ENCODE data around the gene MUCL3. TPM values are rescaled to one million over a fixed set of nuclear protein-coding genes. Genes with fewer than 3 reads are reported as not detected.

Gene MUCL3
- polyA plus RNA-seq, 1 donor, result 0.04 TPM

DNA sequence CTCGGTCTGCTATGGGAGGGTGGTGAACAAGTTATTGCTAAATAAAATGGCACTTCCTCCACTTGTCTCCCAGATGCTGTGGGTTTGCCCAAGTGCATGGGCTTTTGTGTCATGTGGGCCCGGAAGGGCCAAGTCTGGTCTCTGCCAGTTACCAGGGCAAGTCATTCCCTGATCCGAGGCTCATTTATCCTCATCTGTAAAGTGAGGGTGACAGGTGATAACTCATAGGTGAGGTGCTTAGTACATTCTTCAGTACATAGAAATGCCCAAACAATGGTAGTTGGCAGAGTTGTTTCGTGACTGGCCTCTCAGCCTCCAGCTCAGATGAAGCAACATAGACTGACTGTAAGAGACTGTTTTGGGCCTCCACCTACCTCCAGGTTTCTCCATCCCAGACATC is 2.0 kb upstream of the MUCL3 start:
- peaks cover 3% of the 10 kb centered on the region for H3K27me3 ChIP-seq (ENCODE audit: control insufficient read depth, insufficient read depth, low read length)
- H3K27ac ChIP-seq (ENCODE audit: low read length), result no peak overlapping the region
- DNase-seq, result no peak
- H3K9me3 ChIP-seq (ENCODE audit: control insufficient read depth, low read depth, low read length), result no peaks in the 10 kb centered on the region
- no CpG with 5 or more reads among the region's 4 CpGs for WGBS (ENCODE audit: insufficient coverage, low lambda C conversion rate)
- H3K4me3 ChIP-seq (ENCODE audit: low read length), result no peak overlapping the region
- H3K36me3 ChIP-seq (ENCODE audit: control insufficient read depth, insufficient read depth, low read length), result no peaks in the 10 kb centered on the region
- peaks cover 30% of the 10 kb centered on the region for H3K4me1 ChIP-seq (ENCODE audit: control insufficient read depth, insufficient read depth, low read length)

DNA sequence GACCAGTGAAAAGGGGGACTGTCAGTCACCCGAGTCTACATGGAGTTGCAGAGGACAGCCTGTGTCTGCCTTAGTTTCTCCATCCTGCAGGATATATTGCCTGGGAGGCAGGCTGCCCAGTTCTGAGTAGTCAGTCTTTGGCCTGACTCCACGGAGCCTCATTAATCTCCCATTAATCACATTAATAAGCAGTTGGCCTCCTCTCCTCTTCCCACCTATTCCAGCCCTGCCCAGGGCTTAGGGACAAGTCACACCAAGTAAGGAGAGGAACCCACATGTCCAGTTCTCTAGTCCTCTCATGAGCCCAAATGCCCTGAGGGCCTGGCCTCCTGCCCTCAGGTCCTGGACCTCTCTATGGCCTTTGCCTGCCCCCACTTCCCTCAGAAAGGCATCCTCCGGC is 1.3 kb upstream of the MUCL3 start:
- no peak for DNase-seq
- H3K27ac ChIP-seq (ENCODE audit: low read length), result no peak overlapping the region
- peaks cover 3% of the 10 kb centered on the region for H3K27me3 ChIP-seq (ENCODE audit: control insufficient read depth, insufficient read depth, low read length)
- WGBS (ENCODE audit: insufficient coverage, low lambda C conversion rate), result no CpG with 5 or more reads among the region's 3 CpGs
- peaks cover 23% of the 10 kb centered on the region for H3K4me1 ChIP-seq (ENCODE audit: control insufficient read depth, insufficient read depth, low read length)
- no peaks in the 10 kb centered on the region for H3K9me3 ChIP-seq (ENCODE audit: control insufficient read depth, low read depth, low read length)
- no peaks in the 10 kb centered on the region for H3K36me3 ChIP-seq (ENCODE audit: control insufficient read depth, insufficient read depth, low read length)
- H3K4me3 ChIP-seq (ENCODE audit: low read length), result no peak overlapping the region

DNA sequence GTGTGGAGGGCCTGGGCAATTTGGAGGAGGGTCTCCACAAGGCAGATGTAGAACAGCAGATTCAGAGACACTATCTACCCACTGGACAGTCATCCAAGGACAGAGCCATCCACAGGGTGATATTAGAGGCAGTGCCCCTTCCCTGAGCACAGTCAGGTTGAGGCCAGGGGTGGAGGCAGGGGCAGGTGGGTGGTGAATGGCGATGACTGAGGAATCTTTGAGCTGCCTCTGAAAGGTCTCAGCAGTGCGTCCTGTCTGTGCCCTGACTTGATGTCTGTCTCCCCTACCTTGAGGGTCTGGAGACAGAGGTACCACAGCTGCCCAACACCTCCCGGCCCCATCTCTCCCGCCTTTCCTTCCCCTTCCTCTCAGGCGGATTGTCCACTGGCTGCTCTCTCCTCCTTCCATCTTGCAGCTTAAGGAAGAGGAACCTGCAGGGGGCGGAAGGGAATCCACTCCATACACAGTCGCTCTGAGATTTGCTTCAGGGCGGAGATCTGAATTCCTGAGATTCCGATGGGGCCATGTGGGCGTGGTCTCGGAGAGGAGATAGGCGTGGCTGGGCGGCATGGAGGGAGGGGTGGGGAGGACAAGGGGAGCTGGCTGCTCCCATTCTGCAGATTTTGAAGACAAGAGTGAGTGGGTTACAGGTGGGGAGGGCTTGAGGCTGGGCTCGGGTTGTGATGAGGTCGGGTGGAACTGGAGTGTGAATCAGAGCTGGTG is 1.7 kb downstream of the MUCL3 start:
- 60% methylated on average over 2 of the region's 15 CpGs for WGBS (ENCODE audit: insufficient coverage, low lambda C conversion rate)
- H3K27me3 ChIP-seq (ENCODE audit: control insufficient read depth, insufficient read depth, low read length), result peaks cover 12% of the 10 kb centered on the region
- no peak overlapping the region for H3K27ac ChIP-seq (ENCODE audit: low read length)
- peaks cover 16% of the 10 kb centered on the region for H3K4me1 ChIP-seq (ENCODE audit: control insufficient read depth, insufficient read depth, low read length)
- peak; percentile 79 to 82 for DNase-seq
- H3K9me3 ChIP-seq (ENCODE audit: control insufficient read depth, low read depth, low read length), result no peaks in the 10 kb centered on the region
- H3K4me3 ChIP-seq (ENCODE audit: low read length), result no peak overlapping the region
- H3K36me3 ChIP-seq (ENCODE audit: control insufficient read depth, insufficient read depth, low read length), result no peaks in the 10 kb centered on the region

DNA sequence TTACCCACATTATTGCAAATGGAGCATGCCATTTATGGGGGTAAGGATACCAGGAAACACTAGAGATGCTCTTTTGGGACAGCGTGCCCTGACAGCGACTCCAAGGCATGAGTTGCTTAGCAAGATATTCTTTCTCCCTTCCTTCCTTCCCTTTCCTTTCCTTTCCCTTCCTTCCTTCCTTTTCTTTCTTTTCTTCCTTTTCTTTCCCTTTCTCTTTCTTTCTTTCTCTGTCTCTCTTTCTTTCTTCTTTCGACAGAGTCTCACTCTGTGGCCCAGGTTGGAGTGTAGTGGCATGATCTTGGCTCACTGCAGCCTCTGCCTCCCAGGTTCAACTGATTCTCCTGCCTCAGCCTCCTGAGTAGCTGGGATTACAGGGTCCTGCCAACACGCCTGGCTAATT is 3.3 kb downstream of the MUCL3 start:
- 100% methylated on average over 1 of the region's 4 CpGs for WGBS (ENCODE audit: insufficient coverage, low lambda C conversion rate)
- Histone ChIP-seq H3K36me3 (ENCODE audit: control insufficient read depth, insufficient read depth, low read length) (no peaks in the 10 kb centered on the region), H3K27ac (ENCODE audit: low read length) (no peak overlapping the region), H3K4me1 (ENCODE audit: control insufficient read depth, insufficient read depth, low read length) (peaks cover 16% of the 10 kb centered on the region), H3K4me3 (ENCODE audit: low read length) (no peak overlapping the region), H3K27me3 (ENCODE audit: control insufficient read depth, insufficient read depth, low read length) (peaks cover 12% of the 10 kb centered on the region), H3K9me3 (ENCODE audit: control insufficient read depth, low read depth, low read length) (no peaks in the 10 kb centered on the region)
- no peak for DNase-seq

DNA sequence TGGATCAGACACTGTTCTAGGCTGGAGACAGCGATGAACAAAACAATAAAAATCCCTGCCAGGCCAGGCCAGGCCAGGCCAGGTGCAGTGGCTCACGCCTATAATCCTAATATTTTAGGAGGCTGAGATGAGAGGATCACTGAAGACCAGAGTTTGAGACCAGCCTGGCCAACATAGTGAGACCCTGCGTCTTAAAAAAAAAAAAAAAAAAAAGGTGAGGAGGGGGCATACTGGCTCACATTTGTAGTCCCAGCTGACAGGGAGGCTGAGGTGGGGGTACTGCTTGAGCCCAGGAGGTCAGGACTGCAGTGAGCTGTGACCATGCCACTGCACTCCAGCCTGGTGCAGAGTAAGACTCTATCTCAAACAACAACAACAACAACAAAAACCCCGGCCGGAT is 4.5 kb downstream of the MUCL3 start:
- H3K4me3 ChIP-seq (ENCODE audit: low read length), result no peak overlapping the region
- no CpG with 5 or more reads among the region's 5 CpGs for WGBS (ENCODE audit: insufficient coverage, low lambda C conversion rate)
- peaks cover 13% of the 10 kb centered on the region for H3K4me1 ChIP-seq (ENCODE audit: control insufficient read depth, insufficient read depth, low read length)
- H3K27me3 ChIP-seq (ENCODE audit: control insufficient read depth, insufficient read depth, low read length), result peaks cover 14% of the 10 kb centered on the region
- DNase-seq, result no peak
- H3K27ac ChIP-seq (ENCODE audit: low read length), result no peak overlapping the region
- no peaks in the 10 kb centered on the region for H3K9me3 ChIP-seq (ENCODE audit: control insufficient read depth, low read depth, low read length)
- no peaks in the 10 kb centered on the region for H3K36me3 ChIP-seq (ENCODE audit: control insufficient read depth, insufficient read depth, low read length)

DNA sequence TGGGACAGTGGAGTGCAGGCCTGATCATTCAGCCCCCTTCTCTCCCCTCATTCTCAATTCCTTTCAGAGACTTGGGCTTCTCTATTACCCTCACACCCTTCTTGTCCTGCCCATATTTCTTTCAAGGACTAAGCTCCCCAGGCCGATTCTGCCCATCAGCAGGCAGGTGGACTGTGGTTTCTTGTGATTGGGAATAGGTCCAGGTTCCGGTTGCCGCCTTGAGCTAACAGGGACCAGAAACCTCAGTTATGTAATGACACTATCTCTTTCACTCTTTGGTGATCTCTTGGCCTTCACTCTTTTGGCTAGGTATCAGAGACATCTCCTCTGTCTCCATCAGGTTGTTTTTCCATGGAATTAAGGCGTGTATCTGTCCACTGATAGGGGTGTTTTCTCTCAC is 6.5 kb downstream of the MUCL3 start:
- Histone ChIP-seq H3K36me3 (ENCODE audit: control insufficient read depth, insufficient read depth, low read length) (no peaks in the 10 kb centered on the region), H3K27ac (ENCODE audit: low read length) (no peak overlapping the region), H3K27me3 (ENCODE audit: control insufficient read depth, insufficient read depth, low read length) (peaks cover 22% of the 10 kb centered on the region), H3K4me3 (ENCODE audit: low read length) (no peak overlapping the region), H3K4me1 (ENCODE audit: control insufficient read depth, insufficient read depth, low read length) (peaks cover 9% of the 10 kb centered on the region), H3K9me3 (ENCODE audit: control insufficient read depth, low read depth, low read length) (no peaks in the 10 kb centered on the region)
- no peak for DNase-seq
- WGBS (ENCODE audit: insufficient coverage, low lambda C conversion rate), result 40% methylated on average over 1 of the region's 4 CpGs

DNA sequence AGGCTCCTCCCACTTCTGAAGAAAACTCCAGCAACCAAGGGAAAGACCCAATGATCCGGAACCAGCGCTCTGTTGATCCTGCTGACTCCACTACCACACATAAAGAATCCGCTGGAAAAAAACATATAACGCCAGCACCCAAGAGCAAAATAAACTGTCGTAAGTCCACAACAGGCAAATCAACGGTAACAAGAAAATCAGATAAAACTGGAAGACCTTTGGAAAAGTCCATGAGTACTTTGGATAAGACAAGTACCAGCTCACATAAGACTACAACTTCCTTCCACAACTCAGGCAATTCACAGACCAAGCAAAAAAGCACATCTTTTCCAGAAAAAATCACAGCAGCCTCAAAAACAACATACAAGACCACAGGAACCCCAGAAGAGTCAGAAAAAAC is 8.0 kb downstream of the MUCL3 start:
- DNase-seq, result peak; percentile 33 to 62
- WGBS (ENCODE audit: insufficient coverage, low lambda C conversion rate), result no CpG with 5 or more reads among the region's 6 CpGs
- Histone ChIP-seq H3K4me3 (ENCODE audit: low read length) (no peak overlapping the region), H3K4me1 (ENCODE audit: control insufficient read depth, insufficient read depth, low read length) (no peaks in the 10 kb centered on the region), H3K36me3 (ENCODE audit: control insufficient read depth, insufficient read depth, low read length) (no peaks in the 10 kb centered on the region), H3K9me3 (ENCODE audit: control insufficient read depth, low read depth, low read length) (no peaks in the 10 kb centered on the region), H3K27ac (ENCODE audit: low read length) (no peak overlapping the region), H3K27me3 (ENCODE audit: control insufficient read depth, insufficient read depth, low read length) (peaks cover 26% of the 10 kb centered on the region)

DNA sequence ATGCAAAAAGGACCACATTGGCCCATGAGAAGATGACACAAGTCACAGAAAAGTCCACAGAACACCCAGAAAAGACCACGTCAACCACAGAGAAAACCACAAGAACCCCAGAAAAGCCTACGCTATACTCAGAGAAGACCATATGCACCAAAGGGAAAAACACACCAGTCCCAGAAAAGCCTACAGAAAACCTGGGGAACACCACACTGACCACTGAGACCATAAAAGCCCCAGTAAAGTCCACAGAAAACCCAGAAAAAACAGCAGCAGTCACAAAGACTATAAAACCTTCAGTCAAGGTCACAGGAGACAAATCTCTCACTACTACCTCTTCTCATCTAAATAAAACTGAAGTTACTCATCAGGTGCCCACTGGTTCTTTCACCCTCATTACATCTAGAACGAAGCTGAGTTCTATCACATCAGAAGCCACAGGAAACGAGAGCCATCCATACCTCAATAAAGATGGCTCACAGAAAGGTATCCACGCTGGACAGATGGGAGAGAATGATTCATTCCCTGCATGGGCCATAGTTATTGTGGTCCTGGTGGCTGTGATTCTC is 11.2 kb downstream of the MUCL3 start:
- no peaks in the 10 kb centered on the region for H3K36me3 ChIP-seq (ENCODE audit: control insufficient read depth, insufficient read depth, low read length)

DNA sequence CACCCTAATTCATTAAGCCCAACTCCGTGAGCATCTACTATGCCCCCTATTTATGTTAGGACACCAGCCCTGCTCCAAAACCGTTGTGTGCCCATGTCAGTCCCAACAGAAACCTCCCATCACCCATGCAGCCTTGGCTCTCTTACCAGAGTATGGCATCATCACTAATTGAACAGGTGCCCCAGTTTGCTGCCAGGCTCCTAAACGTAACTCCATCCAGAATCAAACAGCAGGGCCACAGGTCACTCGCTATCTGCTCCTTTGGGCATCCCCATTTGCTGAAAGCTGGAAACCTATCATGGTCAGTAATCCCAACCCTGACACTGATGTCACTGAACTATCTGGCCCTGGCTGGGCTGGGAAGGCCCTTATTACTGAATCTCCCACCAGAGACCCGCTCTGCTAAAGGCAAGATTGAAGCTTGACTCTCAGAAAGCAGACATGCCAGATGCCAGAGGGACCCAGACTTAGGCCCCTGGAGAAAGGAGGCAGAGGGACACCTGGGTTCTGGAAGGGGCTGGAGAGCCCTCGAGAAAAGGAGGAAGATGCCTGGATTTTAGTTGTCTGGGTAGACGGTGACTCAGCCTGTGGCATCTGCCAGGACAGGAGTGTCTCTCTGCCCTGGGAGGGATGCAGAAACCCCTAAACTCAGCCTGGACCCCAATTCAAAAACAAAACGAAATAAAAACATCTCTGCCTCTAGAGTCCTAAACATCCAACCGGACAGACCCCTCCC is 14.0 kb downstream of the MUCL3 start:
- Histone ChIP-seq H3K36me3 (ENCODE audit: control insufficient read depth, insufficient read depth, low read length) (no peaks in the 10 kb centered on the region), H3K27me3 (ENCODE audit: control insufficient read depth, insufficient read depth, low read length) (peaks cover 39% of the 10 kb centered on the region), H3K4me1 (ENCODE audit: control insufficient read depth, insufficient read depth, low read length) (peaks cover 11% of the 10 kb centered on the region), H3K9me3 (ENCODE audit: control insufficient read depth, low read depth, low read length) (no peaks in the 10 kb centered on the region), H3K27ac (ENCODE audit: low read length) (no peak overlapping the region), H3K4me3 (ENCODE audit: low read length) (peak overlapping the region; percentile 52)
- peak in 1 of 2 donors; percentile 16 for DNase-seq
- WGBS (ENCODE audit: insufficient coverage, low lambda C conversion rate), result 100% methylated on average over 1 of the region's 9 CpGs

More for the DNA sequence above, 11.2 kb downstream of the MUCL3 start:
- H3K27ac ChIP-seq (ENCODE audit: low read length), result no peak overlapping the region
- no peak for DNase-seq
- no peak overlapping the region for H3K4me3 ChIP-seq (ENCODE audit: low read length)
- no peaks in the 10 kb centered on the region for H3K9me3 ChIP-seq (ENCODE audit: control insufficient read depth, low read depth, low read length)
- peaks cover 39% of the 10 kb centered on the region for H3K27me3 ChIP-seq (ENCODE audit: control insufficient read depth, insufficient read depth, low read length)
- no CpG with 5 or more reads among the region's 5 CpGs for WGBS (ENCODE audit: insufficient coverage, low lambda C conversion rate)
- H3K4me1 ChIP-seq (ENCODE audit: control insufficient read depth, insufficient read depth, low read length), result peaks cover 11% of the 10 kb centered on the region

DNA sequence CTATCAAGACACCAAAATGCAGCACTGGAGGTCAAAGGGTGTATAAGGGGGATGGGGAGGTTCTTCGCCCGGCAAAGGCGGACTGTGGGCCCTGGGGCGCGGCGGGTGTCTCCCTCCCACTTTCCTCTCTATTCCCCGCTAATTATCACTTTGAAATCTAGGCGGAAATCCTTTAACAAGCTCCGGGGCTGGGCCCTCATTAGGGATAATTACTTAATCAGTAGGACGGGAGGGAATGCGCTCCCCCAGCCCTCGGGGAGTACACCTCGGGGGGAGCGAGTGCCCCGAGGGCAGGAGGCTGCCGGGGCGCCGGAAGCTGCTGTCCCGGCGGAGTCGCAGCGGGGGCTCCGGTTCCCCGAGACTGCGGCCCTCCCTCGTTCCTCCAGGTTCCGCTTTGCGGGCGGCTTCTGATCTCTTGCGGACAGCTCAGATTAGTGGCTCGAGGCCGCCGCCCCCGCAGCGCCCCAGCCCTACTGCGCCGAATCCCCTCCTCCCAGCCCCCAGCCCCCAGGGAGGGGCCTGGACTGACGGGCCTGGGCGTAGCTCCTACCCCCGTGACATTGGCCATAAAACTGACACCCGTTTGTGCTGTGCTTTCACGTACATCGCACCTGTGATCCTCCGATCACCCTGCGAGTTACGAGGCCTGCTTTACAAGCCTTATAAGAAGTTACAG is 14.7 kb downstream of the MUCL3 start:
- Histone ChIP-seq H3K27me3 (ENCODE audit: control insufficient read depth, insufficient read depth, low read length) (peaks cover 42% of the 10 kb centered on the region), H3K4me3 (ENCODE audit: low read length) (peak overlapping the region; percentile 52), H3K9me3 (ENCODE audit: control insufficient read depth, low read depth, low read length) (no peaks in the 10 kb centered on the region), H3K36me3 (ENCODE audit: control insufficient read depth, insufficient read depth, low read length) (no peaks in the 10 kb centered on the region), H3K4me1 (ENCODE audit: control insufficient read depth, insufficient read depth, low read length) (peaks cover 11% of the 10 kb centered on the region), H3K27ac (ENCODE audit: low read length) (no peak overlapping the region)
- WGBS (ENCODE audit: insufficient coverage, low lambda C conversion rate), result no CpG with 5 or more reads among the region's 46 CpGs
- peak; percentile 75 to 91 for DNase-seq

All from large intestine (tissue), 3 donors.